H1 (cell line): ENCODE results near the gene THRB. TPM values are rescaled to one million over a fixed set of nuclear protein-coding genes. Genes with fewer than 3 reads are reported as not detected.

Experiments
- CTCF ChIA-PET: fragments of 300-600 bp; sonication (Branson Sonifier 250); formaldehyde crosslinking; loops from one replicate; lab custom pipeline; 2021; ENCODE audit not compliant: partially characterized antibody; lab: Charles Lee
- POLR2A ChIA-PET: fragments of 300-600 bp; sonication (Branson Sonifier 250); formaldehyde crosslinking; loops from one replicate; lab custom pipeline; 2021; ENCODE audit warnings: inconsistent platforms; ENCODE audit not compliant: partially characterized antibody; lab: Charles Lee
- DNase-seq, 2 experiments: peaks; one replicate each; pipeline versions ENCODE4 v3.0.0 to v3.0.0-alpha.2; 2010 to 2022; ENCODE audit warnings: low spot score in 2 of 2, low read depth in 1 of 2, mixed read lengths in 1 of 2
- FAIRE-seq: peaks from 2 replicates; lab custom pipeline; 2011; peaks lifted over from hg19 to GRCh38; lab: Jason Lieb, UNC
- H2AFZ ChIP-seq: 2 replicates; pipeline ENCODE4 v1.8.1; 2012; ENCODE audit warnings: low read length, inconsistent platforms
- H2AK5ac ChIP-seq: 2 replicates; pipeline ENCODE4 v1.6.1; 2013; ENCODE audit warnings: low read depth, low read length
- H2BK120ac ChIP-seq: replicated peaks from 2 replicates; pipeline ENCODE3; 2013; ENCODE audit warnings: low read depth, low read length, inconsistent platforms
- H2BK12ac ChIP-seq: 2 replicates; pipeline ENCODE4 v1.6.1; 2013; ENCODE audit warnings: low read depth, low read length
- H2BK15ac ChIP-seq: 2 replicates; pipeline ENCODE4 v1.6.1; 2013; ENCODE audit warnings: low read length
- H2BK20ac ChIP-seq: 2 replicates; pipeline ENCODE4 v1.6.1; 2013; ENCODE audit warnings: low read length
- H2BK5ac ChIP-seq: 2 replicates; pipeline ENCODE4 v1.6.1; 2013; ENCODE audit warnings: low read depth, low read length
- H3K14ac ChIP-seq: 2 replicates; pipeline ENCODE4 v1.6.1; 2013; ENCODE audit warnings: inconsistent platforms; ENCODE audit not compliant: insufficient read length
- H3K18ac ChIP-seq: 2 replicates; pipeline ENCODE4 v1.6.1; 2013; ENCODE audit warnings: low read length; ENCODE audit errors: extremely low read depth
- H3K23ac ChIP-seq: 2 replicates; pipeline ENCODE4 v1.6.1; 2013; ENCODE audit warnings: inconsistent platforms; ENCODE audit not compliant: insufficient read length
- H3K23me2 ChIP-seq: 2 replicates; pipeline ENCODE4 v1.6.1; 2013; ENCODE audit warnings: low read depth, low read length
- H3K27ac ChIP-seq: 2 replicates; pipeline ENCODE4 v1.6.1; 2011; ENCODE audit warnings: low read depth, low read length, inconsistent platforms
- H3K27me3 ChIP-seq, 4 experiments: replicated peaks in 1 of 4; 1 replicate in 1 of 4; 2 replicates in 3 of 4; pipeline versions ENCODE4 v1.6.1 to v1.8.1; 2011 to 2013; ENCODE audit warnings: low read length in 3 of 4, mild to moderate bottlenecking in 3 of 4, inconsistent platforms in 2 of 4, mixed read lengths in 2 of 4, moderate library complexity in 1 of 4; ENCODE audit not compliant: control insufficient read depth in 3 of 4, insufficient read depth in 3 of 4; ENCODE audit errors: extremely low read depth in 1 of 4
- H3K36me3 ChIP-seq, 4 experiments: 2 replicates each; pipeline versions ENCODE4 v1.6.1 to v1.8.1; 2011 to 2013; ENCODE audit warnings: mild to moderate bottlenecking in 4 of 4, low read length in 3 of 4, moderate library complexity in 2 of 4, control low read depth in 1 of 4, inconsistent platforms in 1 of 4; ENCODE audit not compliant: insufficient read depth in 4 of 4, control insufficient read depth in 2 of 4
- H3K4ac ChIP-seq: replicated peaks from 2 replicates; pipeline ENCODE3; 2013; ENCODE audit warnings: low read length, low read depth, mixed read lengths, inconsistent platforms; ENCODE audit not compliant: insufficient read length
- H3K4me1 ChIP-seq, 4 experiments: replicated peaks in 1 of 4; 1 replicate in 1 of 4; 2 replicates in 3 of 4; pipeline versions ENCODE4 v1.6.1 to v1.8.1; 2011 to 2013; ENCODE audit warnings: low read length in 3 of 4, inconsistent platforms in 2 of 4, mixed read lengths in 1 of 4; ENCODE audit not compliant: insufficient read depth in 4 of 4, control insufficient read depth in 3 of 4
- H3K4me2 ChIP-seq, 2 experiments: 2 replicates each; pipeline versions ENCODE4 v1.6.1 to v1.8.1; 2011 to 2013; ENCODE audit warnings: low read depth in 2 of 2, low read length in 2 of 2, control low read depth in 1 of 2, inconsistent platforms in 1 of 2, mild to moderate bottlenecking in 1 of 2; ENCODE audit not compliant: insufficient read depth in 1 of 2
- H3K4me3 ChIP-seq, 4 experiments: fragments of 200-600, 300-600 bp in 1 of 4; sonication (generic), shearing (Covaris generic), sonication (Bioruptor Twin) in 1 of 4; 2 replicates each; pipeline versions ENCODE4 v1.5.1 to v1.8.1; 2011 to 2016; ENCODE audit warnings: low read length in 4 of 4, low read depth in 3 of 4, control low read depth in 2 of 4, inconsistent platforms in 2 of 4, mild to moderate bottlenecking in 2 of 4, mixed read lengths in 1 of 4, moderate library complexity in 1 of 4; ENCODE audit not compliant: insufficient read depth in 2 of 4; ENCODE audit errors: extremely low read depth in 1 of 4
- H3K56ac ChIP-seq: replicated peaks from 2 replicates; pipeline ENCODE3; 2013; ENCODE audit warnings: low read depth, mild to moderate bottlenecking, mixed read lengths, low read length, inconsistent platforms; ENCODE audit not compliant: insufficient read length
- H3K79me1 ChIP-seq: 2 replicates; pipeline ENCODE4 v1.6.1; 2013; ENCODE audit warnings: low read depth, low read length, control low read depth
- H3K79me2 ChIP-seq, 2 experiments: 2 replicates each; pipeline versions ENCODE4 v1.6.1 to v1.8.1; 2012 to 2013; ENCODE audit warnings: low read length in 2 of 2, mild to moderate bottlenecking in 2 of 2, inconsistent platforms in 1 of 2; ENCODE audit not compliant: insufficient read depth in 2 of 2, control insufficient read depth in 1 of 2
- H3K9ac ChIP-seq, 4 experiments: replicated peaks in 1 of 4; 1 replicate in 1 of 4; 2 replicates in 3 of 4; pipeline versions ENCODE4 v1.6.1 to v1.8.1; 2011 to 2013; ENCODE audit warnings: low read depth in 3 of 4, low read length in 3 of 4, control low read depth in 2 of 4, mild to moderate bottlenecking in 2 of 4, moderate library complexity in 2 of 4, inconsistent platforms in 1 of 4; ENCODE audit errors: extremely low read depth in 1 of 4
- H3K9me3 ChIP-seq, 2 experiments: 2 replicates each; pipeline versions ENCODE4 v1.6.1 to v1.8.1; 2012 to 2013; ENCODE audit warnings: mild to moderate bottlenecking in 2 of 2, moderate library complexity in 2 of 2, control low read depth in 1 of 2, inconsistent platforms in 1 of 2, low read depth in 1 of 2, low read length in 1 of 2, mixed read lengths in 1 of 2; ENCODE audit not compliant: insufficient read depth in 2 of 2
- H4K20me1 ChIP-seq, 2 experiments: replicated peaks in 1 of 2; 2 replicates each; pipeline versions ENCODE3 to v1.8.1; 2011 to 2013; ENCODE audit warnings: inconsistent platforms in 2 of 2, low read length in 2 of 2, mild to moderate bottlenecking in 1 of 2; ENCODE audit not compliant: insufficient read depth in 2 of 2, control insufficient read depth in 1 of 2
- H4K5ac ChIP-seq: 2 replicates; pipeline ENCODE4 v1.6.1; 2013; ENCODE audit warnings: low read length, low read depth, mixed read lengths, inconsistent platforms; ENCODE audit not compliant: insufficient read length
- H4K8ac ChIP-seq: 2 replicates; pipeline ENCODE4 v1.8.0; 2013; ENCODE audit warnings: mild to moderate bottlenecking, moderate library complexity, low read length, inconsistent platforms; ENCODE audit not compliant: insufficient read depth; ENCODE audit errors: extremely low read depth
- H4K91ac ChIP-seq: replicated peaks from 2 replicates; pipeline ENCODE3; 2013; ENCODE audit warnings: low read length, mixed read lengths, inconsistent platforms; ENCODE audit not compliant: insufficient read length
- CBX5 ChIP-seq: fragments of 300-800, 300-1000 bp; sonication (generic); IDR thresholded peaks from 2 replicates; pipeline ENCODE4 v1.7.1; 2016; ENCODE audit warnings: antibody characterized with exemption, low read length, low read depth
- EP300 ChIP-seq, 2 experiments: IDR thresholded peaks; 1 replicate in 1 of 2; 2 replicates in 1 of 2; pipeline ENCODE4 v1.6.1; 2011 to 2012; ENCODE audit warnings: low read depth in 2 of 2, low read length in 2 of 2, mild to moderate bottlenecking in 2 of 2, borderline replicate concordance in 1 of 2, inconsistent platforms in 1 of 2, moderate library complexity in 1 of 2
- JUND ChIP-seq: IDR thresholded peaks from 2 replicates; pipeline ENCODE4 v1.6.1; 2011; ENCODE audit warnings: mild to moderate bottlenecking, improper control_type of control experiment, low read length
- polyA plus RNA-seq, 7 experiments: library from polyadenylated mRNA; depleted of rRNA in 3 of 7; stranded (reverse) in 5 of 7; unstranded in 2 of 7; fragments of >200 nt in 5 of 7; fragments of 200-250 nt in 2 of 7; gene quantifications; 1 replicate in 5 of 7; 2 replicates in 1 of 7; 4 replicates in 1 of 7; pipeline versions ENCODE4 v1.2.1 to v1.2.3, GENCODE V29; 2011 to 2013; ENCODE audit warnings: missing spikeins in 2 of 7, mixed read lengths in 2 of 7
- total RNA-seq: library from RNA; stranded (reverse); fragmentation: NEBNext Ultra II Directional; extraction: Animal tissue kit (Norgen Biotek cat#: 25700); gene quantifications from 2 replicates; pipeline ENCODE4 v1.2.1, GENCODE V29; 2021

THRB gene
- total and polyA plus RNA-seq, 2 of the 8 experiments (the other 6 are each of a cell fraction or from before 2014, with no cell fraction given): 0.98 to 3.9 TPM

GRCh38 chr3:24487325-24488262 lies 7.1 kb downstream of the THRB start:
- H3K4ac ChIP-seq: no peak overlapping the region
- no peak overlapping the region for H2AK5ac ChIP-seq
- no peak overlapping the region for H3K56ac ChIP-seq
- H3K79me2 ChIP-seq: peaks cover 0 to 6% of the 10 kb centered on the region in 2 experiments; a peak in 1 of 4 replicates
- no peak overlapping the region for H2BK20ac ChIP-seq
- CTCF ChIA-PET: no interaction called here
- FAIRE-seq: no peak
- no peak overlapping the region for H3K14ac ChIP-seq
- H3K4me3 ChIP-seq: no peak overlapping the region
- no peak overlapping the region for H2BK120ac ChIP-seq
- H3K18ac ChIP-seq: no peak overlapping the region
- no peak overlapping the region for H4K91ac ChIP-seq
- DNase-seq: no peak
- H2BK15ac ChIP-seq: no peak overlapping the region
- TF ChIP-seq EP300 (IDR thresholded peaks at IDR 0.05; ENCODE audit: borderline replicate concordance in 1 of 2, low read depth in 2 of 2, low read length in 2 of 2) (no peak), JUND (no peak), CBX5 (no peak)
- no peaks in the 10 kb centered on the region for H3K23me2 ChIP-seq
- no peak overlapping the region for H4K8ac ChIP-seq
- H3K4me2 ChIP-seq: no peak overlapping the region
- no peaks in the 10 kb centered on the region for H3K36me3 ChIP-seq
- H2AFZ ChIP-seq: no peak overlapping the region
- H3K27me3 ChIP-seq: peaks cover 0 to 9% (median 0%) of the 10 kb centered on the region in 4 experiments; a peak in 4 of 7 replicates
- no peak overlapping the region for H2BK12ac ChIP-seq
- H2BK5ac ChIP-seq: no peak overlapping the region
- POLR2A ChIA-PET: no interaction called here
- H3K79me1 ChIP-seq: no peaks in the 10 kb centered on the region; the same call in 1 of the 2 replicates
- H3K4me1 ChIP-seq: peaks cover 0 to 9% (median 0%) of the 10 kb centered on the region in 4 experiments; a peak in 2 of 7 replicates
- no peaks in the 10 kb centered on the region for H4K20me1 ChIP-seq
- no peak overlapping the region for H4K5ac ChIP-seq
- H3K27ac ChIP-seq: no peak overlapping the region
- H3K9ac ChIP-seq: no peak overlapping the region
- H3K23ac ChIP-seq: no peak overlapping the region
- no peaks in the 10 kb centered on the region for H3K9me3 ChIP-seq
